GM20000 (cell line): Measurements from ENCODE around the gene FMN2.

Experiments
- DNase-seq: peaks from one replicate; pipeline ENCODE4 v3.0.0; 2012; ENCODE audit warnings: low spot score
- TF ChIP-seq, protein P1 (sequence below): IDR thresholded peaks from 2 replicates; pipeline ENCODE4 v1.5.1; 2012; ENCODE audit warnings: mild to moderate bottlenecking, control low read depth; ENCODE audit errors: extremely low read depth, missing control alignments

Gene FMN2

GRCh38 chr1:240293706-240294105 lies 202.0 kb downstream of the FMN2 start:
- TF ChIP-seq, protein P1, sequence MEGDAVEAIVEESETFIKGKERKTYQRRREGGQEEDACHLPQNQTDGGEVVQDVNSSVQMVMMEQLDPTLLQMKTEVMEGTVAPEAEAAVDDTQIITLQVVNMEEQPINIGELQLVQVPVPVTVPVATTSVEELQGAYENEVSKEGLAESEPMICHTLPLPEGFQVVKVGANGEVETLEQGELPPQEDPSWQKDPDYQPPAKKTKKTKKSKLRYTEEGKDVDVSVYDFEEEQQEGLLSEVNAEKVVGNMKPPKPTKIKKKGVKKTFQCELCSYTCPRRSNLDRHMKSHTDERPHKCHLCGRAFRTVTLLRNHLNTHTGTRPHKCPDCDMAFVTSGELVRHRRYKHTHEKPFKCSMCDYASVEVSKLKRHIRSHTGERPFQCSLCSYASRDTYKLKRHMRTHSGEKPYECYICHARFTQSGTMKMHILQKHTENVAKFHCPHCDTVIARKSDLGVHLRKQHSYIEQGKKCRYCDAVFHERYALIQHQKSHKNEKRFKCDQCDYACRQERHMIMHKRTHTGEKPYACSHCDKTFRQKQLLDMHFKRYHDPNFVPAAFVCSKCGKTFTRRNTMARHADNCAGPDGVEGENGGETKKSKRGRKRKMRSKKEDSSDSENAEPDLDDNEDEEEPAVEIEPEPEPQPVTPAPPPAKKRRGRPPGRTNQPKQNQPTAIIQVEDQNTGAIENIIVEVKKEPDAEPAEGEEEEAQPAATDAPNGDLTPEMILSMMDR: no peak
- no peak for DNase-seq

GRCh38 chr1:240294566-240294965 lies 202.9 kb downstream of the FMN2 start:
- DNase-seq: no peak
- TF ChIP-seq, protein P1: no peak

DNA sequence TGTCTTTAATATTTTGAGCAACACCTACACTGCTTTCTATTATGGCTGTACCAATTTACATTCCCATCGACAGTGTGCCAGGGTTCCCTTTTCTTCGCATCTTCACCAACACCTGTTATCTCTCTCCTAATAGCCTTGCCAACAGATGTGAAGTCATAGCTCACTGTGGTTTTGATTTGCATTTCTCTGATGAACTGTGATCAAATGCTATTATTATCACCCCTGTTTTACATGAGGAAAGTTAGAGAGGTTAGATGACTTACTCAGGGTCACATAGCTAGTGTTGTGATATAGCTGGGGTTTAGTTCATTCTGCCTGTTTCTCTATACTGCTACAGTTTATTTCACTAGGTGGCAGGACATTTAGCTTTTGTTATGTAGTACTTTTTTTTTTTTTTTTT lies 204.1 kb downstream of the FMN2 start:
- DNase-seq: no peak
- TF ChIP-seq, protein P1: no peak

DNA sequence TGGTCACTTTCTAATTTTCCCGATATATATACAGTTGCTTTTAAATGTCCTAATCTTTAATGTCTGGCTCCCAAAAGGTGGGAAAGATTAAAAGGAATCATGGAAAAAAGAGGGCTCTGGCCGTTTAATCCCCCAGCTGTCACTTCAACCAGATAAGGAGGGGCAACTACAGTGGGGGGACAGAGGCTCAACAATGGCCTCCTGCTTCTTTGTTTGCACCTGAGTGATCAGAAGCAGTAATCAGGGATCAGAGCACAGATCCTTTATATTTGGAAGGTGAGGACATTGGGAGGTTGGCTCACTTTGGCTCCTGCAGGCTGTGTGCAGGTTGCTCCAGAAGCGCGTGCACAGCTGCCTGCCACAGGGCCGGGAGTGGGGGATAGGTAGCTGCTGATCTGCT lies 212.8 kb downstream of the FMN2 start:
- DNase-seq: no peak
- TF ChIP-seq, protein P1: no peak

DNA sequence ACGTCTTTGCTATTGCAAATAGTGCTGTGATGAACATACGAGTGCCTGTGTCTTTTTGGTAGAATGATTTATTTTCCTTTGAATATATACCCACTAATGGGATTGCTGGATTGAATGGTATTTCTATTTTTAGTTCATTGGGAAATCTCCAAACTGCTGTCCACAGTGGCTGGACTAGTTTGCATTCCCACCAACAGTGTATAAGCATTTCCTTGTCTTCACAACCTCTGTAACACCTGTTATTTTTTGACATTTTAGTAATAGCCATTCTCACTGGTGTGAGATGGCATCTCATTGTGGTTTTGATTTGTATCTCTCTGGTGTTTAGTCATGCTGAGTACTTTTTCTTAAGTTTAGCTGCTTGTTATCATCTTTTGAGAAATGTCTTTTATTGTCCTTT lies 215.0 kb downstream of the FMN2 start:
- DNase-seq: no peak
- TF ChIP-seq, protein P1: no peak

- TF ChIP-seq, protein P1: no peak
- DNase-seq: no peak
Observed at GRCh38 chr1:240308096-240308495, 216.4 kb downstream of the FMN2 start.

DNA sequence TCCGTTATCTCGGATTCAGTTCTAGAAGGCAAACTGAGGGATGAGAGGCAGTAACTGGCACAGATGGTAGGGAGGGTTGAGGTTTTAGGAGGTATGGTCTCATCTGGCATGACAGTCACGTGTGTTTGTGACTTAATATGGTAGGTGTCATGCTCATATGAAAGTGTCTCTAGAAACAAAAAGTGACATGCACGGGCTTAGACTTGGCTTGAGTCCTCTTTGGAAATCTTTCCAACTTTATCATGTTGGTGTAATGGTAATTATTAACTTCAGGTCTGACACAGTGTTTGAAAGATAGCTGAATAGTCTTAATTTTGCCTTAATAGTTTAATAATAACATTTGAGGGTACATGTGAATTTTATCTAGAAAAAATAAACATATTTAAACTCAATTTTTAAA lies 218.1 kb downstream of the FMN2 start:
- TF ChIP-seq, protein P1: no peak
- no peak for DNase-seq
